Cerebellar nuclear complex (tissue), 1 donor: ENCODE data around the gene PARP15.
"Not testable (repeated sequence)": the region's sequence is repeated elsewhere in the genome, so short reads cannot be mapped to it uniquely, and the experiment has no call there.

Experiments used
- DNase-seq, 2 experiments: peaks; one replicate each; lab custom pipeline; 2025; lab: John Stamatoyannopoulos, UW

Gene PARP15

DNA sequence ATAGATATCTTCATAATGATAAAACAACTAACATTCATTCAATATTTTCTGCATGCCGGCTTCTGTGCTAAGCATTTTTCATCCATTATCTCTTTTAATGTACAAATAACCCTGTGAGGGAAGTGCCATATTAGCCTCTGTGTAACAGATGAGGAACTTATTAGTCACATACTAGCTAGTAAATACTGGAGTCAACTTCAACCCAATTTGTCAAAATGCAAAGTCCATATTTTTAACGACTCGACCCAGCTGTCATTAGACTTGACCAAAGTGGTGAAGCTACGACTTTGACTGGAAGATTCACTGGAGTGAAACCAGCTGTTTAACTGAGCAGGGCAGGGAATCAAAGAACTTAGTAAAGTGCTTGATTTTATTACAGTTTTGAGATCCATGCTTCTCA lies 41.6 kb downstream of the PARP15 start:
- no peak for DNase-seq

GRCh38 chr3:122620399-122620798 lies 42.9 kb downstream of the PARP15 start:
- no peak for DNase-seq

DNA sequence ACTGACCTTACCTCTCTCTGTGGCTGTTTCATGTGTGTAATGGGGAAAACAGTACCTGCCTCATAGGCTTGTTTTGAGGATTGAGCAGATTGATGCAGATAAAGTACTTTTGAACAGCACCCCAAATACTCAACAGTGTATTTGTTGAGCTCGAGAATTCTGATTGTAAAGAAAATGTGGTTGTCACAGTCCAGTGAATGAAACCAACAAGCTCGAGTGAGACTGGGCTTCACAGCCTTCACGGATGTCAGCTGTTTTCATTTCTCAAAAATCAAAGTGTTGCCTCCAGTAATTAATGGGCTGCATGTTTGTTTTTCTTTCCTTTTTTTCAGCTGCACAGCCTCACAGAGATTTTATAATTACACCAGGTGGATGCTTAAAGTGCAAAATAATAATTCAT lies 43.7 kb downstream of the PARP15 start:
- no peak for DNase-seq

GRCh38 chr3:122623031-122623829 lies 45.8 kb downstream of the PARP15 start:
- no peak for DNase-seq

DNA sequence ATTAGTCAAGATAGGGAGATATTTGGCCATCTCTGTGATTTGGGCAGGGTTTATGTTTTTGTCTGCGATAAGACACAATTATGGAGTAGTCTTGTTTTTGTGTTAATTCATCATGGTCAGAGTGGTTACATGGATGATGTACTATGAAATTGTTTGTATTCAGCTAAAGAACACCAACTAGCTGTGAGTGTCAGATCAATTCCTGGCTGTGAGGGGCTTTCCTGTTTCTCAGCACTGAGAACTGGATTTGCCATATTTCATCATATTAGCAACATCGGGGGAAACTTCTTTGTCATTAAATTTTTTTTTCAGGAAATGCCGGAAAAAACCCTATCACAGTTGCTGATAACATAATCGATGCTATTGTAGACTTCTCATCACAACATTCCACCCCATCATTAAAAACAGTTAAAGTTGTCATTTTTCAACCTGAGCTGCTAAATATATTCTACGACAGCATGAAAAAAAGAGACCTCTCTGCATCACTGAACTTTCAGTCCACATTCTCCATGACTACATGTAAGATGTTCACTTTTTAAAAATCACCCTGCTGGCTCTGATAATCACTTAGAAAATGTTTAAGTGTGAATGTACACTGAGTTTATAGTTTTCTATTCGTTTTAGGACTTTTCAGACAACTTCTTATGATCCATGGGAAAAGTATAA lies 49.2 kb downstream of the PARP15 start:
- DNase-seq = no peak

DNA sequence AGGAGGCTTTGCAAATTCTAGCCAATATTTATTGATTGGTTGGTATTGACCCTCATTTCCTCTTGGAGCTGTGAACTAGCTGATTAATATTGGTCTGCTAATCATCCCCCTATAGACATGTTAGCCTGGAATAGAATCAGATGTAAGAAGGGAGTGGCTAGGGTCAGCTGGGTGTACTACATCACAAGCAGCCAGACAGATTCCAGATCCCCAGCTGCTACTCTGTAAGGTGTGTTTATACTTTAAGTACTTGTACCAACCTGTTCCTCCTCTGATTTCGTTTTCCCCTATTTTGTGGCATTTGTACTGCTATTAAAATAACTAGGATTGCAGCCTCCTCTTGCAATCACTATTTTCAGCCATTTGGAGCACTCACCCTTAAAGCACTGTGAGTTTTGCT lies 49.9 kb downstream of the PARP15 start:
- DNase-seq = no peak

- no peak for DNase-seq
Observed at GRCh38 chr3:122628567-122628966, 51.1 kb downstream of the PARP15 start.

DNA sequence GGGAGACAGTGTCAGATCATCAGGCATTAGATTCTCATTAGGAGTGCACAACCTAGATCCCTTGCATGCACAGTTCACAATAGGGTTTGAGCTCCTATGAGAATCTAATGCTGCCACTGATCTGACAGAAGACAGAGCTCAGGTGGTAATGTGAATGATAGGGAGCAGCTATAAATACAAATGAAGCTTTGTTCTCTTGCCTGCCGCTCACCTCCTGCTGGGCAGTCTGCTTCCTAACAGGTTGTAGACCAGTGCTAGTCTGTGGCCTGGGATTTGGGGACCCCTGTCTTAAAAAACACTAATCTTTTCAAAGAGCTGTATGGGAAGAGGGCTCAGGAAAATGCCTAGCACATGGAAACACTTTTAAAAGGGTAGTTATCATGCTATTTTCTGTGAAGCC lies 52.3 kb downstream of the PARP15 start:
- DNase-seq = no peak

DNA sequence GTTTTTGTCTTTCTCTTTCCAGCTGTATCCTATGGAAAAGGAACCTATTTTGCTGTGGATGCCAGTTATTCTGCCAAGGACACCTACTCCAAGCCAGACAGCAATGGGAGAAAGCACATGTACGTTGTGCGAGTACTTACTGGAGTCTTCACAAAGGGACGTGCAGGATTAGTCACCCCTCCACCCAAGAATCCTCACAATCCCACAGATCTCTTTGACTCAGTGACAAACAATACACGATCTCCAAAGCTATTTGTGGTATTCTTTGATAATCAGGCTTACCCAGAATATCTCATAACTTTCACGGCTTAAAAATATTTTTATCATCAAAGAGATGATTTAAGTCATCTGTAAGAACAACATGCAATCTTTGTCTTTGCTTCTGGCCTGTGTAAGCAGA lies 58.3 kb downstream of the PARP15 start:
- no peak for DNase-seq

- no peak for DNase-seq
Observed at GRCh38 chr3:122636697-122637096, 59.2 kb downstream of the PARP15 start.

DNA sequence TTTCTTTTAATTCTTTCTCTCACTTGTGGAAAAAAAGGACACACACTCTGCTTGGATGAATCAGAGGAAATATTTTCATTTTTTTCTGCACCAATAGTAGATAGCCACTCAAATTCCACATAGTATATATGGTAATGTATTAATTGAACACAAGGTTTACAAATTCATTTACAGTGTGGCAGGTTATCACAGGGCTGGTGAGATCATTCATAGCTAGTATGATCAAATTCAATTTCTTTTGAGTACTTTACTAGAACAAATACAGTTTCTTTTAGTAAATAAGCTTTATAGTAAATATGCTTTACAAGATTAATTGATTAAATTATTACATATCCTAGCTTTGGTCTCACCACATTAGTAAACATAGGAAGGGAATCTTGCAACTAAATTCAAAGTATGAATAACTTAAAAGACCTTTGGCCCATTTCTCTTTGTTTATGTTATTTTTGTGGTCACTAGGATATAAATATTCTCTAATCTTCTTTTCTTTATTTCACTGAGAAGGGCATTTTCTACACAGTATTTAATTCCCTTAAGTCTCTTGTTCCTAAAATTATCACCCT lies 63.1 kb downstream of the PARP15 start:
- DNase-seq = no peak

DNA sequence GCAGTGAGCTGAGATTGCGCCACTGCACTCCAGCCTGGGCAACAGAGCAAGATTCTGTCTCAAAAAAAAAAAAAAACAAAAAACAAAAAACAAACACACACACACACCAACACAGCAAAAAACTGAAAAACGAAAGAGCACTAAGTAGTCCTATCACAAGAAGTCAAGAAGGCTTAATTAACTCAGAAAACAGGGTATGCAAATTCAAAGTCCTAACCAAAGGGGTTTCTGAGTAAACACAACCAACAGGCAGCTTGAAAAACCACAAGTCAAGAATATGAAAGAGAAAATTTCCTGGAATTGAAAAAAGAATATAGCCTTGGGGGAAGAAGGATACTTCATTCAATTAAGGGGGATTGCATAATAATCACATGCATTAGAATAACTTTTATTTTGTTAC lies 65.5 kb downstream of the PARP15 start:
- no peak for DNase-seq

DNA sequence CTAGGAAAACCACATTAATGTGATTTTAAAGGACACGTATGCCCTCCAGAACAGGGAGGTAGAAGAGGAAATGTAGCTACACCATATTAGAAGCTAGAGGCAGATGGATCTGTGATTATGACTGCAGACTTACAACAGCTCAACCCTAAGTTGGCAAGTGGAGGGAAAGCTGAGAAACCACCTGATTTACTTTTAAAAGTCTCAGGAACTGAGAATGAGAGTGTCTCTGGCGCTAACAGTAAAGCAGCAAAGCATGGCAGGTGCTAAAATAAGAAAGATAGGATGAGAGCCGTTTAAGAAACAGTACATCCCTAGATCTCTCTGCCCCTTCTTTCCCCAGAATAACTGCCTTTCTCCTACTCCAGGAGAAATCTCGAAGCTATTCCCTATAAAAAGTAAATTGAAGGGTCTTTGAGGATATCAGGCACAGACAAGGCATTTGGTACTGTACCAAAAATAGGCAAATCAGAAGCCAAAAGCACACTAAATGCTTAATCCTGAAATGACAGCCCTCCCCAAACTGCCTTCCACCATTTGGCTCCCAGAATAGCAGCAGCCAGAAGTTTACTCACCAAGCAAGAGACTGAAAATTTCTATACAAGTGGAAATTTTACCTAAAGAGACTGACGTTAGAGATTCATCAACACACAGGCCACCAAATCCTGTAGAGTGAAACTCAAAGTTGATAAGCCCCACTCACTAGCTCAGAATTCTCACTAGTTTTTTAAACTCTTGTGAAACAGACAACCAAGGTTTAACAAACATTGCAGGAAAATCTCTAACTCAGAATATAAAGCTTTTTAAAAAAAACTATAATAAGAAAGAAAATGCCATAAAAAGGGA lies 68.9 kb downstream of the PARP15 start:
- DNase-seq = no peak

DNA sequence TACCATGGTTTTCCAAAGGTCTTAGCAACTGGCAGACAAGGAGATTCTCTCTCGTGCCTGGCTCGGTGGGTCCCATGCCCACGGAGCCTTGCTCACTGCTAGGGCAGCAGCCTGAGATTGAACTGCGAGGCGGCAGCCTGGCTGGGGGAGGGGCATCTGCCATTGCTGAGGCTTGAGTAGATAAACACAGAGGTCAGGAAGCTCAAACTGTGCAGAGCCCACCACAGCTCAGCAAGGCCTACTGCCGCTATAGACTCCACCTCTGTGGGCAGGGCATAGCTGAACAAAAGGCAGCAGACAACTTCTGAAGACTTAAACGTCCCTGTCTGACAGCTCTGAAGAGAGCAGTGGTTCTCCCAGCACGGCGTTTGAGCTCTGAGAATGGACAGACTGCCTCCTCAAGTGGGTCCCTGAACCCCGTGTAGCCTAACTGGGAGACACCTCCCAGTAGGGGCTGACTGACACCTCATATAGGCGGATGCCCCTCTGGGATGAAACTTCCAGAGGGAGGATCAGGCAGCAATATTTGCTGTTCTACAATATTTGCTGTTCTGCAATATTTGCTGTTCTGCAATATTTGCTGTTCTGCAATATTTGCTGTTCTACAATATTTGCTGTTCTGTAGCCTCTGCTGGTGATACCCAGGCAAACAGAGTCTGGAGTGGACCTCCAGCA lies 73.9 kb downstream of the PARP15 start:
- not testable (repeated sequence) for DNase-seq

DNA sequence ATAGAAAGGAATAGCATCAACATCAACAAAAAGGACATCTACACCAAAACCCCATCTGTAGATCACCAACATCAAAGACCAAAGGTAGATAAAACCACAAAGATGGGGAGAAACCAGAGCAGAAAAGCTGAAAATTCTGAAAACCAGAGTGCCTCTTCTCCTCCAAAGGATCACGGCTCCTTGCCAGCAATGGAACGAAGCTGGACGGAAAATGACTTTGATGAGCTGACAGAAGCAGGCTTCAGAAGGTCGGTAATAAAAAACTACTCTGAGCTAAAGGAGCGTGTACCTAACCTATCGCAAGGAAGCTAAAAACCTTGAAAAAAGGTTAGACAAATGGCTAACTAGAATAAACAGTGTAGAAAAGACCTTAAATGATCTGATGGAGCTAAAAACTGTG lies 74.5 kb downstream of the PARP15 start:
- not testable (repeated sequence) for DNase-seq

DNA sequence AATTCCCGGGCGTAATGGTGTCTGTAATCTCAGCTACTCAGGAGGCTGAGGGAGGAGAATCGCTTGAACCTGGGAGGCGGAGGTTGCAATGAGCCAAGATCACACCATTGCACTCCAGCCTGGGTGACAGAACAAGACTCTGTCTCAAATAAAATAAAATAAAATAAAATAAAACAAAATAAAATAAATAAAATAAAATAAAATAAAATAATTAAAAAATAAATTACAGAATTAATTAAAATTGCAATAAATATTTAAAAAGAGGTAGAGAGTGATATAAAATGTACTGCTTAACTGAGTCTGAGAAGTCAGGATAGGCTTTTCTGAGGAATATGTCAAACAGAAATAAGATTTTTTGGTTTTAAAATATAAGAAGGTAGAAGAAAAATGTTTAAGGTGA lies 80.9 kb downstream of the PARP15 start:
- DNase-seq = not testable (repeated sequence)

GRCh38 chr3:122660297-122660974 lies 83.0 kb downstream of the PARP15 start:
- no peak for DNase-seq

DNA sequence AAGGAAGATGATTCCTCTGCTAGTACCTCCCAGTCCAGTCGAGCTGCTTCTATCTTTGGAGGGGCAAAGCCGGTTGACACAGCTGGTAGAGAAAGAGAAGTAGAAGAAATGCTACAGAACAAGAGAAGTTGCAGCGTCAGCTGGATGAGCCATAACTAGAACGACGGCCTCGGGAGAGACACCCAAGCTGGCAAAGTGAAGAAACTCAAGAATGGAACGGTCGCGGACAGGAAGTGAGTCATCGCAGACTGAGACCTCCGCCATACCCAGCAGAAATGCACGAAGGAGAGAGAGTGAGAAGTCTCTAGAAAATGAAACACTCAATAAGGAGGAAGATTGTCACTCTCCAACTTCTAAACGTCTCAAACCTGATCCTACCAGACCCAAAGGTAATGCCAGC lies 84.2 kb downstream of the PARP15 start:
- no peak for DNase-seq

DNA sequence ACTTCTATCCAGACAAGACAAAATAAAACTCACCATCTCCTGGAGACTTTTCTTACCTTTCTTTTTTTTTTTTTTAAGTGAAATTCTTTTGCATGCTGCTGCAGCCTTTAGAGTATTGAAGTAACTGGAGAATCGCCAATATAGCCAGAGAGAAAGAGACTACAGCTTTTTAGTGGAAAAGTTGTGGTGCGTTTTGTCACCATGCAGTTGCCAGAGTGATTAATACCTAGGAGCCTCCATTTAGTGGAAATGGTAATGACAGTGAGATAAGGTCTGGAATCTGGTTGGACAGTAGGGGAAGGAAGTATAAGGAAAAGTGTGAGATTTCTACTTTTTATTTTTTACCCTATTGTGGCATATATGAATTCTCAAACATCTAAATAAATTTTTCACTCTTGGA lies 85.1 kb downstream of the PARP15 start:
- DNase-seq = no peak

- DNase-seq = no peak
Observed at GRCh38 chr3:122665226-122665786, 87.9 kb downstream of the PARP15 start.

DNA sequence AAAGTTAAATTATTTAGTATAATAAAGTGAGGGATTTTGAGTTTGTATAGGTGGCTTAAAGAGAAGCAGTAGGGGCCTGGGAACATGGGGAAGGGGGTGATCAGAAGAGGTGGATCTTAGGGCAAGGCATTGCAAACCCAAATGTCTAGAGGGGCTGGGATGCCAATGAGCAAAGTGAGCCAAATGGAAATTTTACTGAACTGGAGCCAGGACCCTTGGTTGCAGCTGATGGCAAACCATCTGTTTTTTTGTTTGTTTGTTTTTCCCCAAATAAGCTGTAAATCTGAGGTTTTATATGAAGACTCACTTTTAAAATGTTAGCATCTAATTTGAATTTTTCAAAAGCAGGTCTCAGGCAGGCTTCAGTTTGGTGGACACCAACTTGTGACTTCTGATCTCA lies 88.4 kb downstream of the PARP15 start:
- DNase-seq = no peak
